Measurements from ENCODE around the gene TMEM82.

- TF ChIP-seq CTCF (IDR thresholded peaks at IDR 0.05; ENCODE audit: poor library complexity, severe bottlenecking) = no peak
- no peak for TF ChIP-seq RAD21 (conservative IDR thresholded peaks at IDR 0.05)
- TF ChIP-seq REST (IDR thresholded peaks at IDR 0.05; ENCODE audit: borderline replicate concordance) = no peak
- no peak for TF ChIP-seq EP300 (conservative IDR thresholded peaks at IDR 0.05; ENCODE audit: poor library complexity, severe bottlenecking)
- TF ChIP-seq MXI1 (conservative IDR thresholded peaks at IDR 0.05; ENCODE audit: poor library complexity, severe bottlenecking) = no peak
- no peak for TF ChIP-seq TAF1 (IDR thresholded peaks at IDR 0.05; ENCODE audit: low read depth)
Observed at GRCh38 chr1:15719381-15720120, 22.7 kb upstream of the TMEM82 start.
